Ishikawa (cell line): ENCODE measurements around the gene DPEP1.

Experiments used
- EGR1 ChIP-seq: IDR thresholded peaks from 2 replicates; pipeline ENCODE4 v1.6.1; 2012
- EP300 ChIP-seq: IDR thresholded peaks from 2 replicates; pipeline ENCODE4 v1.6.1; 2012; ENCODE audit warnings: borderline replicate concordance
- FOXM1 ChIP-seq: IDR thresholded peaks from 2 replicates; pipeline ENCODE4 v1.6.1; 2012; ENCODE audit warnings: low read depth, borderline replicate concordance
- RAD21 ChIP-seq: IDR thresholded peaks from 2 replicates; pipeline ENCODE4 v1.6.1; 2012; ENCODE audit warnings: low read depth
- TEAD4 ChIP-seq: IDR thresholded peaks from 2 replicates; pipeline ENCODE4 v1.6.1; 2012
- YY1 ChIP-seq: IDR thresholded peaks from 2 replicates; pipeline ENCODE4 v1.6.1; 2012; ENCODE audit warnings: low read depth
- TF ChIP-seq, protein P1 (sequence below): IDR thresholded peaks from 2 replicates; pipeline ENCODE4 v1.6.1; 2012; ENCODE audit warnings: low read depth, mild to moderate bottlenecking
- TF ChIP-seq, protein P2 (sequence below): IDR thresholded peaks from 2 replicates; pipeline ENCODE4 v1.6.1; 2012

DNA sequence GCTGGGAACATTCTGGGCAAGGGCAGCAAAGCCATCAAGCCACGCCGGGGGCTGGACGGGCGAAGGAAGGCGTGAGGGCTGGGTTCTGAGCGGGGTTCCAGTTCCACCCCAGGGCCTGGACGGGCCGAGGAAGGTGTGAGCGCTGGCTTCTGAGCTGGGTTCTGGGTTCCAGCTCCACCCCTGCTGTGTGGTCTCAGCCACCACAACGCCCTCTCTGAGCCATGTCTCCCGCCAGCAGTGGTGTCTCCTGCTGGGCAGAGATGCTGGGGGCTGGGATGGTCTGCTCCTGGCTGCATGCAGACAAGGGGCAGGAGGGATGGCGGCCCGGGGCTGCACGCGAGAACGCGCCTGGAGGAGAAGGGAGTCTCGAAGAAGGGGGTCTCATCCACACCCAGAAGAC, 41.8 kb upstream of the DPEP1 start:
- TF ChIP-seq RAD21 (no peak), EGR1 (no peak), FOXM1 (no peak), TEAD4 (no peak), EP300 (no peak), YY1 (no peak)
- TF ChIP-seq, protein P1, sequence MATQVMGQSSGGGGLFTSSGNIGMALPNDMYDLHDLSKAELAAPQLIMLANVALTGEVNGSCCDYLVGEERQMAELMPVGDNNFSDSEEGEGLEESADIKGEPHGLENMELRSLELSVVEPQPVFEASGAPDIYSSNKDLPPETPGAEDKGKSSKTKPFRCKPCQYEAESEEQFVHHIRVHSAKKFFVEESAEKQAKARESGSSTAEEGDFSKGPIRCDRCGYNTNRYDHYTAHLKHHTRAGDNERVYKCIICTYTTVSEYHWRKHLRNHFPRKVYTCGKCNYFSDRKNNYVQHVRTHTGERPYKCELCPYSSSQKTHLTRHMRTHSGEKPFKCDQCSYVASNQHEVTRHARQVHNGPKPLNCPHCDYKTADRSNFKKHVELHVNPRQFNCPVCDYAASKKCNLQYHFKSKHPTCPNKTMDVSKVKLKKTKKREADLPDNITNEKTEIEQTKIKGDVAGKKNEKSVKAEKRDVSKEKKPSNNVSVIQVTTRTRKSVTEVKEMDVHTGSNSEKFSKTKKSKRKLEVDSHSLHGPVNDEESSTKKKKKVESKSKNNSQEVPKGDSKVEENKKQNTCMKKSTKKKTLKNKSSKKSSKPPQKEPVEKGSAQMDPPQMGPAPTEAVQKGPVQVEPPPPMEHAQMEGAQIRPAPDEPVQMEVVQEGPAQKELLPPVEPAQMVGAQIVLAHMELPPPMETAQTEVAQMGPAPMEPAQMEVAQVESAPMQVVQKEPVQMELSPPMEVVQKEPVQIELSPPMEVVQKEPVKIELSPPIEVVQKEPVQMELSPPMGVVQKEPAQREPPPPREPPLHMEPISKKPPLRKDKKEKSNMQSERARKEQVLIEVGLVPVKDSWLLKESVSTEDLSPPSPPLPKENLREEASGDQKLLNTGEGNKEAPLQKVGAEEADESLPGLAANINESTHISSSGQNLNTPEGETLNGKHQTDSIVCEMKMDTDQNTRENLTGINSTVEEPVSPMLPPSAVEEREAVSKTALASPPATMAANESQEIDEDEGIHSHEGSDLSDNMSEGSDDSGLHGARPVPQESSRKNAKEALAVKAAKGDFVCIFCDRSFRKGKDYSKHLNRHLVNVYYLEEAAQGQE = no peak
- TF ChIP-seq, protein P2, sequence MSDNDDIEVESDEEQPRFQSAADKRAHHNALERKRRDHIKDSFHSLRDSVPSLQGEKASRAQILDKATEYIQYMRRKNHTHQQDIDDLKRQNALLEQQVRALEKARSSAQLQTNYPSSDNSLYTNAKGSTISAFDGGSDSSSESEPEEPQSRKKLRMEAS = no peak
